Left kidney (tissue), 2 donors: ENCODE data around the gene TNIP2. TPM values are rescaled to one million over a fixed set of nuclear protein-coding genes. Genes with fewer than 3 reads are reported as not detected.

Experiments
- DNase-seq: peaks from one replicate; pipeline ENCODE4 v3.0.0-alpha.2; 2013
- polyA plus RNA-seq: library from polyadenylated mRNA; unstranded; fragments of 120-200 nt; gene quantifications from one replicate; pipeline ENCODE4 v1.2.1, GENCODE V29; 2013; ENCODE audit not compliant: insufficient read length

Gene TNIP2
- polyA plus RNA-seq, 1 donor, result 16.1 TPM

DNA sequence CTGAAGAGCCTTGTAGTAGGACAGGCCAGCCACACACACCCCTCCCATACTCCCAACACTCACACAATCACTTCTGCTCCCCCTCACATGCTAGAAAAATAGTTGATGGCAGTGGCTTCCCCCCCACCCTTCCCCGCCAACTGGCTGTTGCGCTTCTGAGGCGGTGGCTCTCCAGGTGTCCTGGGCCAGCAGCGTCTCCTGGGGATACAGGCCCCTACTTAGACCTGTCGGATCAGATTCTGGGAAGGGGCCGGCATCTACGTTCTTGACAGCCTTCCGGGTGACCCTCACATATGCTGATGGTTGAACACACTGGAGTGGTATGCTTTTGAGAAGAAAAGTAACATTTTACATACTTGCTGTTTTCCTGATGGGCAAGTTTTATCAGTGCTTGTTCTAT, 39.9 kb downstream of the TNIP2 start:
- DNase-seq, result no peak

DNA sequence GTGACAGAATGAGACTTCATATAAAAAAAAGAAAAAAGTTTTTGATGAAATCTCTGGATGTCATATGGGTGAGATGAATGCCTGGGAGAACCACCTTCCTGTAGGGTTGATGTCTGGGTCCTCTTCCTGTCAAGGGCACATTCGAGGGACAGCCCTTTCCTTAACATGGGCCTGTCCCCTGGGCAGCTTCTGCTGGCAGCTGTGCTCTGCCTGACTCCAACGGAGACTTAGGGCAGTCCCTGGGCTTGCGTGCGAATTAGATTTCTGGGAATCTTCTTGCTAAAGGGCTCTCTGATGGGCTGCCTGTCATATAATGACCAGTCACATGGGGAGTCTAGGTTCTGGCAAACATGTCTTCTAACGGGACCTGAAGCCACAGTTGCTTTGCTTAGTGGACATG, 40.7 kb downstream of the TNIP2 start:
- no peak for DNase-seq

DNA sequence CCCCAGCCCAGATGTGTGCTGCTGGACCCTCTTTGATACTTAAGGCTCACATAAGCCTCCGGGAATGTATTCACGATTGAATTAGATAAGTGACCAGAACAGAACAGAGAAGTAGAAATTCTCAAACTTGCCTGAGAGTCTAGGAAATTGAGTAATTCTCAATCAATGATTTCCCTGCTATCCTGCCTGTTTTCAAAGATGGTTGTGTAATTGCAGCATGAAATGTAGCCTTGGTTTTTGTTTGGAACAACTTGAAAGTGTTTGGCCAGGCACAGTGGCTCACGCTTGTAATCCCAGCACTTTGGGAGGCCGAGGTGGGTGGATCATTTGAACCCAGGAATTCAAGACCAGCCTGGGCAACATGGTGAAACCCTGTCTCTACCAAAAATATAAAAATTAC, 41.2 kb downstream of the TNIP2 start:
- no peak for DNase-seq

DNA sequence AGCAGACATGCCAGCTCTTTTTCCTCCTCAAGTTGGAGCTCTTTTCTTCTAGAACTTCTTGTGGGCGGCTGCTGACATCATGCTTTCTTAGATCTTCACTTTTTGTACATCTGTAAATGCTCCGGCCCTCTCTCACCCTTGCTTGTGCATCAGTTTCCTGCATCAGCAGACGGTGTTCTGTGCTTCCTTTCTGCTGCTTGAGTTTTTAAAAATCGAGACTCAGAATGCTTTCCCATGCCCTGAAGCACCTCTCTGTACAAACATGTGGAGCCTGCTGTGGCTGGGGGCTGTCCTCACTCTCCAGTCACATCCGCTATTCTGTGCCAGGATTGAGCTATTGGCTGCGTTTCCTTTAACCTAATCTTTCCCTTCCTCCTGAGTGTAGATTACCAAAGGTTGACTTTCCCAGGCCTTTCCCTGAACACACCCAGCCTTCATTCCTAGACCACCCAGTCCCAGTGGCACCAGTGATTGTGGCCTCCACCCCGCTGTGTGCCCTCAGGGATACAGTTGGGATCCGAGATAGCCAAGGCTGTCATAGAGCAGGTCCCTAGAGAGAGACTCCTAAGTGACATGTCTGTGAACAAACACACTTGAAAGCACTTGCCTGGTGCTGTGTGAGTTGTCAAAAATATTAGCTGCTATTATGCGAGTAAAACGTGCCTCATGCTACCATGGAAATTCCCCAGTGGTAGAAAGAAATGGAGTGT, 41.9 kb downstream of the TNIP2 start:
- no peak for DNase-seq

DNA sequence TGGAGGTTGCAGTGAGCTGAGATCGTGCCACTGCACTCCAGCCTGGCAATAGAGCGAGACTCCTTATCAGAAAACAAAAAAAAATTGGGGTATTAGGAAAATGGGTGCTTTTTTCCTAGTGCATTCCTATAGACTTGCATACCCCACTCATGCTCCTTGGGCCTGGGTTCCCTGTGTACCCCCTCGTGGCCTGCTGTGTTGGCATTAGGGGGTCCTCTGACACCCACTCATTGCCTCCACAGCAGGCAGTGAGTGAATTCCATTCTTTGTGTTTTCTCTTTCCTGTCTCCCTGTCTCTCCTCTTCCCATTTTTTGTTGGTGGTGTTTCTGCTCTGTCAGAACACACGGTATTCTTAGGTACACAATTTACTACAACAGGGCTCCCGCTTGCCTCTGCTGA, 42.8 kb downstream of the TNIP2 start:
- DNase-seq, result no peak

DNA sequence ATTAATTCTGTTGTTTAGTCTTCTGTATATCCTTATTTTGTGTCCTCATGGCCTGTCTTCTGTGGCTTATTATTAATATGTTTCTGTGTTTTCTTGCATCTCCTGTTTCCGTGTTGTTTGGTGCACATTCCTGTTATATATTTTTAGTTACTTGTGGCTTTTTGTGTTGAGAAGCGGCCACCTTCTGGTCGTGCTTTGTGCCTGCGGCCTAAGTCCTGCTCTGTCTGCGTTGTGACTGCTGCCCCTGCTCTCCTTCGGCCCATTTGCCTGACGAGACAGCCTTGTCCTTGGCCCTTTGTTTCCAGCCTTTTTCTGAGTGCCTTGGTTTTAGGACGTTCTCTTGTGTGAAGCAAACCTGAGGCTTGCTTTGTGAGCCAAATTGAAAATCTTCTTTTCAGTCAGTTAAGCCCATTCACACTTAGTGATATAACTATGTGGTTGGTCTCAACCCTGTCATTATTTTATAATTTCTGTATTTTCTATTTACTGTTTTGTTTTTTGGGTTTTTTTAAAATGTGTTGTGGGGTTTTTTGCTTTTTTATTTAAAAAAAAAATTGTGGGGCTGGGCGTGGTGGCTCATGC, 43.8 kb downstream of the TNIP2 start:
- no peak for DNase-seq

DNA sequence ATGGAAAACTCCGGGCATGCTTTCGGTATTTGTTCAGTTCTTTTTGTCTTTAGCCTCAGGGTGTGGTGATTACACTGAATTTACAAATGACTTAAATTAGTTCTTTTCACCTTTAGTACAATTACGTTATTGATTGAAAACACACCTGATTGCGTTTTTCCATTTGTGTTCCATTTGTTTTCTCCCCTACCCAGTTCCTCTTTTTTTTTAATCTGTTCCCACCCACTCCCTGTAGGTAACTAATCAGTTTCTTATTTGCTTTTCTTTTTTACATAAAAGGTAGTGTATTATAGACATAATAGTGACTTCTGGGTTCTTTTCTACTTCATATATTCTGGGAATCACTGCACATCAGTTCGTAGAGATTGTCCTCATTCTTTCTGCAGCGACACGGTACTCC, 53.4 kb downstream of the TNIP2 start:
- no peak for DNase-seq

DNA sequence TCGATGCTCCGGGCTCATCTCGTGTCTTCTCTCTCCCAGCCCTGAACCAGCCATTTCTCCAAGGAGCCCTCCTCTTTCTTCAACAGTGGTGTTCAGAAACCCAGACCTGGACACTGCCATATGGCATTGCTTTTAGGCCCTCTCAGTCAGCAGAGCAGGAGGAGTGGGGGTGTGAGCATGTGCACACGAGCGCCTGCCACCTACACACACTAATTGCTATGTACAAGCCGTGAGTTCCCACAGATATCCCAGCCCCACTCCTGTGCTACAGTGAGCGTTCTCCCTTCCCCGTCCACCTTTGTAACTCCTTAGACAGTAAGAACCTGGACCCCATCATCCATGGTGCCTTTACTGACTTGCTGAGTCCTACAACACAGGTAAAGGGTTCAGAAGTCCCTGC, 53.8 kb downstream of the TNIP2 start:
- DNase-seq, result no peak

DNA sequence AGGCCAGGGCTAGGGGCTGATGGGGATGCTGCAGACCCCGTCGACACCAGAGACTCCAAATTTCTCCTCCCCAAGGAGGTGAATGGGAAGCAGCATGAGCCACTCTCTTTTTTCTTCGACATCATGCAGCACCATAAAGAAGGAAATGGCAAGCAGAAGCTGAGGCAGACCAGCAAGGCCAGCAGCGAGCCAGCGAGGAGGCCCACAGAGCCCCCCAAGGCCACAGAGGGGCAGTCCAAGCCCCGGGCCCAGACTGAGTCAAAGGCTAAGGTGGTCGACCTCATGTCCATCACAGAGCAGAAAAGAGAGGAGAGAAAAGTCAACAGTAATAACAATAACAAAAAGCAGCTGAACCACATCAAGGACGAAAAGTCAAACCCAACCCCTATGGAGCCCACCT, 56.1 kb downstream of the TNIP2 start:
- no peak for DNase-seq

DNA sequence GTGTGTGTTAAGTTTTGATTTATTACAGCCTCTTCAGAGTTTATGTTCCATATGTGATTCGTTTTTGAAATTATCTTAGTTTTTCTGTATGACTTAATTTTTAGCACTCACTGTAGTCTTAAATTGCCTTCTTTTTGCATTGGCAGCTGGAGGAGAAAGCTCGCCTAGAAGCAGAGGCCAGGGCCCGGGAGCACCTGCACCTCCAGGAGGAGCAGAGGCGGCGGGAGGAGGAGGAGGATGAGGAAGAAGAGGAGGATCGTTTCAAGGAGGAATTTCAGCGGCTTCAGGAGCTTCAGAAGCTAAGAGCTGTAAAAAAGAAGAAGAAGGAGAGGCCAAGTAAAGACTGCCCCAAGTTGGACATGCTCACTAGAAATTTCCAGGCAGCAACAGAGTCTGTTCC, 56.6 kb downstream of the TNIP2 start:
- no peak for DNase-seq

DNA sequence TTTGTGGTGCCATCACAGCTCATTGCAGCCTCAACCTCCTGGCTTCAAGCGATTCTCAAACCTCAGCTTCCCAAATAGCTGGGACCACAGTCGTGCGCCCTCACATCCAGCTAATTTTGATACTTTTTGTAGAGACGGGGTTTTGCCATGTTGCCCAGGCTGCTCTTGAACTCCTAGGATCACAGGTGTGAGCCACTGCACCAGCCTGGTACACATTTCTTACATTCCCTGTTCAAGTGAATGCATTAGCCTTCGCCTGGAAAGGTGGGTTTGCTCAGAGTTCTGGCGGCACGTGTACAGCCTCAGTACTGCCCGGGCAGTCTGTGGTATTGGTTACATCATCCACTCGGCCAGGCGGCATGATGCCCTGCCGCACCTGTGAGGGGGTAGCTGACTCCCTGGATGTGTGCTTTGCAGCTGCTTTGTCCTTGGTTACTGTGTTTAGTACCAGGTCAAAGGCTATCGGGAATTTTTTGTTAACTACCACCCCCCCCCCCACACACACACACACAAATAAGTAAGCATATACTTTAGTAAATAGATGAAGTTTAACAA, 57.1 kb downstream of the TNIP2 start:
- DNase-seq, result no peak

DNA sequence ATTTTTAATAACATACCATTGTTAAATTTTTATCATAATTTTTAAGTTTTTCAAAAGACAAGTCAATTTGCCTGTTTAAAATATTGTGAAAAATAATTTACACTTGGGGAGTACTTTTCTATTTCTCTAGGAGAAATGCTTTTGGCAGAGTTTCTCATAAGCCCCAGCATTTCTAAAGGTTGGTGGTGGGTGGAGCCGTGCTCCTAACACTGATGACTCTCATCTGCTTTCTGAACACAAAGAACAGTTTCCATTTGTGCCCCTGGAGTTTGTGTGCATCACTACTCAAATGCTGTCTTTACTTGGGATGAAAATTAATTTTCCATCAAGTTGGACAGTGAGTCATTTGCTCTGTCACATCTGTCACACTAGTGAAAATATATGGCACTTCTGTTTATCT, 57.6 kb downstream of the TNIP2 start:
- no peak for DNase-seq

DNA sequence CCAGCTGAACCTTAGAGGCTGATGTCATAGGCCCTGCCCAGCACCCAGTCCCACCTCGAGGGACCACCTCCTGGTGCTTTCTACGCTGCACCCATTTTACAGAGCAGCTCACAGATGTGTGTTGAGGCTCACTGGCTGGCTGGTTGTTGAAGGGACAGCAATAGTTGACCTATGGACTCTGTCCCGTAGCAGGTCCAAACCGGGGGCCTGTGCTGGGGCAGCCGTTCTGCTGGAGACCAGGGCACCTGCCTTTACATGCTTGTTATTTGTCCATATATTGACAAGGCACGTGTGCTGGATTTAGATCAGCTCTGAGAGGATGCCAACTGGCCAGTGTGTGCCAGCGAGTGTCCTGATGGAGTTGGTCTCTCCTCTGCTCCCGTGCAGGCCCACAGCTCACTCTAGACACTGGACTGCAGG, 58.1 kb downstream of the TNIP2 start:
- no peak for DNase-seq

DNA sequence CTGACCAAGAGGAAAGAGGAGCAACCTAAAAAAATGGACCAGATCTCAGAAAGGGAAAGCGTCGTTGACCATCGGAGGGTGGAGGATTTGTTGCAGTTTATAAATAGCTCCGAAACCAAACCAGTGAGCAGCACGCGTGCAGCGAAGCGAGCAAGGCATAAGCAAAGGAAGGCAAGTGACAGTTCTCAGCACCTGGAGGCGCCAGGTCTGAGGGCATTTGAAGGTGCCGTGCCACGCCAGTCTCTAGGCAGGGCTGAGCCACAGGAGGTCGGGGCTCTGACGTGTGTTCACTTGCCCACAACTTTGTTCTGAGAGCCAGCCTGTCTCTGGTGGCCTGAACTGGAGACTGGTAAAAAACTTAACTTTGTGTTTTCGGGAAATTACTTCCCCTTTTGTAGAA, 59.7 kb downstream of the TNIP2 start:
- DNase-seq, result no peak

DNA sequence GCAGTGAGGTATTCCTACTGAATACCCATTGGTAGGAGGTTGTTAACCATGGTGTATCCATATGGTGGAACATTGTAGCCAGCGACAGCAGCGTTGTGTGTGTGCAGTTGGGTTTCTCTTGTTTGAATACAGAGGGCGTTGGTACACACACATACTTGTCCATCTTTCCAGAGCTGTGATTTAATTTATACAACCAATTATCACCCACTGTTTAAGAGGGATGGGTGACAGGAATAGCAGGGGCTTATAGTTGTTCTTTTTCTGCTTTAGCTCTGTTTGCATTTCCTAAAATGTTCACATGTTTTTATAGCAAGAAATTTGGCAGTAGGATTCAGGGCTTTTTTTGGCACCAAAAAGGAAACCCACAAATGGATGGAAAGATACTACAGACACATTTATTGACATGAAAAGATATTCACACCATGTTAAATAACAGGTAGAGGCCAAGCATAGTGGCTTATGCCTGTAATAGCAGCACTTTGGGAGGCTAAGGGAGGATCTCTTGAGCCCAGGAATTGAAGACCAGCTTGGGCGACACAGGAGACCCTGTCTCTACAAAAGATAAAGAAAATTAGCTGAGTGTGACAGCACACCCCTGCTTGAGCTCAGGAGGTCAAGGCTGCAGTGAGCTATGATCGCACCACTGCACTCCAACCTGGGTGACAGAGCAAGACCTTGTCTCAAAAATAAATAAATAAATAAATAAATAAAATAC, 60.6 kb downstream of the TNIP2 start:
- DNase-seq, result no peak

DNA sequence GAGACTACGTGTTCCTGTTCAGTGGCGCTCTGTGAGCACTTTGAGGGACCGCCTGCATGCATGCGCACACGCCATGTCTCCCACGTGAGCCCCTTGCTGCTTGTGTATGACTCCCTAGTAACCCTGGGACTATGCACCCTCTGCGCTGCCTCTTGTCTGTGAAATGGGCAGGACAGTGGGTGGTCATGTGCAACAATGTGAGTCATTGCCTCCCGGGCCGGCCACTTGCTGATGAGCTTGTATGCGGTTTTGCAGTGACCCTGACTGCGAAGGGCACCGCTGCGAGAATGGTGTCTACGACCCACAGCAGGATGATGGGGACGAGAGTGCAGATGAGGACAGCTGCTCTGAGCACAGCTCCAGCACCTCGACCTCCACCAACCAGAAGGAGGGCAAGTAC, 61.4 kb downstream of the TNIP2 start:
- DNase-seq, result no peak

DNA sequence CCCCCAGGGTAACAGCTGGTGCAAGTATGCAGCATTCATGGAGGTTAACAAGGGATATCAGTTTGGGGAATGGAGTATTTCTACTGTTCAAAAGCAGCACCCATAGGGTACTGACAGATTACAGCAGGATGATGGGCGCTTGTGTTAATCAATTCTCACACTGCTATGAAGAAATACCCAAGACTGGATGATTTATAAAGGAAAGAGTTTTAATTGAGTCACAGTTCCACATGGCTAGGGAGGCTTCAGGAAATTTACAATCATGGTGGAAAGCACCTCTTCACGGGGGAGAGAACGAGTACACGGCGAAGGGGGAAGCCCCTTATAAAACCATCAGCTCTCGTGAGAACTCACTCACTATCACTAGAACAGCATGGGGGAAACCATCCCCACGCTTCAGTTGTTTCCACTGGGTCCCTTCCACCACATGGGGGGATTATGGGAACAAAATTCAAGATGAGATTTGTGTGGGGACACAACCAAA, 64.1 kb downstream of the TNIP2 start:
- DNase-seq, result no peak

Other genes with a start within 250 kb of the TNIP2 start
- gene FAM193A, start 219.7 kb downstream of the TNIP2 start, polyA plus RNA-seq, result 31.3 TPM
- gene SH3BP2, start 36.7 kb upstream of the TNIP2 start, polyA plus RNA-seq, result 34.4 TPM
- 290 TPM for gene ADD1, start 87.5 kb upstream of the TNIP2 start, polyA plus RNA-seq
- 31.1 TPM for gene NOP14, start 207.1 kb upstream of the TNIP2 start, polyA plus RNA-seq
- gene GRK4, start 207.2 kb upstream of the TNIP2 start, polyA plus RNA-seq, result 14.0 TPM